SHP77 (cell line): ENCODE measurements around the gene SLAMF7.

Experiments
- DNase-seq, 2 experiments: peaks; one replicate each; lab custom pipeline; 2025; lab: John Stamatoyannopoulos, UW

Gene SLAMF7

GRCh38 chr1:160800645-160801408, 61.8 kb downstream of the SLAMF7 start:
- no peak for DNase-seq

GRCh38 chr1:160801836-160802580, 63.0 kb downstream of the SLAMF7 start:
- no peak for DNase-seq
